OCI-LY3 (cell line): ENCODE measurements around the gene ACAP2.

Source experiments
- EZH2phosphoT487 ChIP-seq: fragments of 200-600 bp; shearing (Covaris generic); IDR thresholded peaks from 2 replicates; pipeline ENCODE4 v1.6.1; 2018; ENCODE audit warnings: antibody characterized with exemption, mixed run types, low read depth
- TF ChIP-seq, protein P1 (sequence below): fragments of 200-600, 300-600 bp; sonication (generic); IDR thresholded peaks from 2 replicates; pipeline ENCODE4 v1.5.1; 2014; ENCODE audit warnings: antibody characterized with exemption, low read length, low read depth

DNA sequence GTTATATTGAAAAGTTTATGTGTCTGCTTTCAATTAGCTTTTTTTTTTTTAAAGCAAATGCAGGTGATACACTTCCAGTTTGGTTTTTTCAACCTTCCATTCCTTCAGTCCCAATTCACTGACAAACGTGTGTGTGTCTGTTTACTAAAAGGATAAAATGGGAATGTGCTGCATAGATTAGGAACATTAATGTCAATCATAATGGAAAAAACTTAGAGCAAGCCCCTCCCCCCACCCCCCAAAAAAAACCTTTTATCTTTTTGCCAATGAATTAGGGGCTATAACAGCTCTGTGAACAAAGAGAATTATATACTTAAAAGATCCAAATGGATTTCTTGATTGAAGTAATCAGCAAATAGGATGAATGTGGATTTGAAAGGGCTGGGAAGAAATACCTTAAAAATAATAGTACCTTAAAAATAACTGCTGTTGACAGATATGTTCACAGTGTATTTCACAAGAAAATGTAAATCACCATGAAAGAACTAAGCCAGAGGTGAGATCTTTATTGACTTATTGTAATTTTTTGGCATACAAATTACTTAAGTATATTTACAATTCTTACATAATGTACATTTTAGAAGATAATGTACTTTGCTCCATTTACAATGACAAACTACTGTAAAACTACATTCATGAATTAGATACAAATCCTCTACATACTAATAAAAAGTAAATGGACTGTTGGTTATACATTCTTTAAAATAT is 168.4 kb downstream of the ACAP2 start:
- TF ChIP-seq, protein P1, sequence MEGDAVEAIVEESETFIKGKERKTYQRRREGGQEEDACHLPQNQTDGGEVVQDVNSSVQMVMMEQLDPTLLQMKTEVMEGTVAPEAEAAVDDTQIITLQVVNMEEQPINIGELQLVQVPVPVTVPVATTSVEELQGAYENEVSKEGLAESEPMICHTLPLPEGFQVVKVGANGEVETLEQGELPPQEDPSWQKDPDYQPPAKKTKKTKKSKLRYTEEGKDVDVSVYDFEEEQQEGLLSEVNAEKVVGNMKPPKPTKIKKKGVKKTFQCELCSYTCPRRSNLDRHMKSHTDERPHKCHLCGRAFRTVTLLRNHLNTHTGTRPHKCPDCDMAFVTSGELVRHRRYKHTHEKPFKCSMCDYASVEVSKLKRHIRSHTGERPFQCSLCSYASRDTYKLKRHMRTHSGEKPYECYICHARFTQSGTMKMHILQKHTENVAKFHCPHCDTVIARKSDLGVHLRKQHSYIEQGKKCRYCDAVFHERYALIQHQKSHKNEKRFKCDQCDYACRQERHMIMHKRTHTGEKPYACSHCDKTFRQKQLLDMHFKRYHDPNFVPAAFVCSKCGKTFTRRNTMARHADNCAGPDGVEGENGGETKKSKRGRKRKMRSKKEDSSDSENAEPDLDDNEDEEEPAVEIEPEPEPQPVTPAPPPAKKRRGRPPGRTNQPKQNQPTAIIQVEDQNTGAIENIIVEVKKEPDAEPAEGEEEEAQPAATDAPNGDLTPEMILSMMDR = no peak
- TF ChIP-seq EZH2phosphoT487 = no peak
